Neural crest cell (in vitro differentiated cells): Measurements from ENCODE around the gene RBM44. TPM values are rescaled to one million over a fixed set of nuclear protein-coding genes. Genes with fewer than 3 reads are reported as not detected.

Experiments
- DNase-seq: peaks from one replicate; pipeline ENCODE4 v3.0.0; 2021; ENCODE audit warnings: low read depth, mixed read lengths, low spot score
- H3K27ac Mint-ChIP-seq: one replicate; pipeline ENCODE4 v1.8.0; 2021; ENCODE audit warnings: mild to moderate bottlenecking, mixed read lengths; ENCODE audit not compliant: unreplicated experiment
- H3K27me3 Mint-ChIP-seq: 2 replicates; pipeline ENCODE4 v1.8.0; 2021; ENCODE audit warnings: low read depth, mild to moderate bottlenecking, mixed read lengths
- H3K36me3 Mint-ChIP-seq: 2 replicates; pipeline ENCODE4 v1.8.0; 2021; ENCODE audit warnings: low read depth, mild to moderate bottlenecking, mixed read lengths
- H3K4me1 Mint-ChIP-seq: 2 replicates; pipeline ENCODE4 v1.8.0; 2021; ENCODE audit warnings: mixed read lengths
- H3K4me3 Mint-ChIP-seq: one replicate; pipeline ENCODE4 v1.8.0; 2021; ENCODE audit warnings: mild to moderate bottlenecking, mixed read lengths
- H3K9me3 Mint-ChIP-seq: 2 replicates; pipeline ENCODE4 v1.8.0; 2021; ENCODE audit warnings: mixed read lengths
- total RNA-seq: library from RNA; stranded (reverse); gene quantifications from 2 replicates; pipeline ENCODE4 v1.2.1, GENCODE V29; 2021
- TF ChIP-seq, protein P1 (sequence below): fragments of 200-600 bp; sonication (generic); conservative IDR thresholded peaks from 2 replicates; pipeline ENCODE4 v1.5.0; 2021; ENCODE audit warnings: antibody characterized with exemption, mild to moderate bottlenecking

RBM44 gene
- total RNA-seq, 1 donor from 2014 or later: 0.42 TPM

DNA sequence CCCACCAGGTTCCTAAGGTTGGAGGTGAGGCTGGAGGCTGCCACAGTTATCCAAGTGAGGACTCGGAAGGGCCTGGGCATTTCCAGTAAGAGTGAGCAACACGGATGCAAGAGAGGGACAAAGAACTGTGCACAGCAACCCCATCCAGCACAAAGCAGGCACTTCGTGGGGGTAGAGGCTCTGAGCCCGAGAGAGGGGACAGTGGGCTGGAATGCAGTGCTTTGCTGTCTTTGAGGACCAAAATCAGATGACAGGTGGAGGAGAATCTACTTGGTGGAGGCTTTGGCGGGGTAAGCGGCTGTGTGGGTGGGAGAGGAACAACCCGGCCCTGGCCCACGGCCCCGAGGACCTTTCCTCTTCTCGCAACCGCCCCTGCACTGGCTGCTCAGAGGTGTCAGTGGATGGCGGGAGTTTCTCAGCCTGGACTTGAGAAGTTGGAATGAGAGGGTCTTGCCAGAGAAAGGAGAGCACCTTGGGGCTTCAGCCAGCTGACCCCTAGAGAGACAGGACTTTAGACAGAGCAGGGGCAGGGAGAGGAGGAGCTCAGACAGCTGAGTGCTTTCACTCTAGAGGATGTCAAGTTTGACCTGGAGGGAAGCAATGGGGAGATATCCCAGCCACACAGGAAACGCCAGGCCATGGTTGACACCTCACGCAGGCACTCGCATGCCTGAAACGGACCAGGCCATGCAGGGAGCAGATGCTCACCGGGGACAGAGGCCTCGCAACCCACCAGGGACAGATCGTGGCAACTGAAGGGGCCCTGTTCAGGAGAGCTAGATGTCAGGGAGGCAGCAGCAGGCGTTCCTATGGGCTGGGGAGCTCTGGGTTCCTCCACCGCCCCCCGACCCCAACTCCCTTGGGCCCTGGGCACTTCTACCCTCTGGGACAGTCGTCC lies 72.4 kb downstream of the RBM44 start:
- no peak overlapping the region for H3K4me3 Mint-ChIP-seq
- no peaks in the 10 kb centered on the region for H3K36me3 Mint-ChIP-seq
- H3K27me3 Mint-ChIP-seq: no peaks in the 10 kb centered on the region
- TF ChIP-seq, protein P1, sequence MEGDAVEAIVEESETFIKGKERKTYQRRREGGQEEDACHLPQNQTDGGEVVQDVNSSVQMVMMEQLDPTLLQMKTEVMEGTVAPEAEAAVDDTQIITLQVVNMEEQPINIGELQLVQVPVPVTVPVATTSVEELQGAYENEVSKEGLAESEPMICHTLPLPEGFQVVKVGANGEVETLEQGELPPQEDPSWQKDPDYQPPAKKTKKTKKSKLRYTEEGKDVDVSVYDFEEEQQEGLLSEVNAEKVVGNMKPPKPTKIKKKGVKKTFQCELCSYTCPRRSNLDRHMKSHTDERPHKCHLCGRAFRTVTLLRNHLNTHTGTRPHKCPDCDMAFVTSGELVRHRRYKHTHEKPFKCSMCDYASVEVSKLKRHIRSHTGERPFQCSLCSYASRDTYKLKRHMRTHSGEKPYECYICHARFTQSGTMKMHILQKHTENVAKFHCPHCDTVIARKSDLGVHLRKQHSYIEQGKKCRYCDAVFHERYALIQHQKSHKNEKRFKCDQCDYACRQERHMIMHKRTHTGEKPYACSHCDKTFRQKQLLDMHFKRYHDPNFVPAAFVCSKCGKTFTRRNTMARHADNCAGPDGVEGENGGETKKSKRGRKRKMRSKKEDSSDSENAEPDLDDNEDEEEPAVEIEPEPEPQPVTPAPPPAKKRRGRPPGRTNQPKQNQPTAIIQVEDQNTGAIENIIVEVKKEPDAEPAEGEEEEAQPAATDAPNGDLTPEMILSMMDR: no peak
- no peak for DNase-seq
- peaks cover 15% of the 10 kb centered on the region for H3K4me1 Mint-ChIP-seq
- no peak overlapping the region for H3K27ac Mint-ChIP-seq
- H3K9me3 Mint-ChIP-seq: no peaks in the 10 kb centered on the region

- Mint-ChIP-seq H3K27me3 (no peaks in the 10 kb centered on the region), H3K9me3 (no peaks in the 10 kb centered on the region)
Observed at GRCh38 chr2:237872178-237872887, 73.8 kb downstream of the RBM44 start.

DNA sequence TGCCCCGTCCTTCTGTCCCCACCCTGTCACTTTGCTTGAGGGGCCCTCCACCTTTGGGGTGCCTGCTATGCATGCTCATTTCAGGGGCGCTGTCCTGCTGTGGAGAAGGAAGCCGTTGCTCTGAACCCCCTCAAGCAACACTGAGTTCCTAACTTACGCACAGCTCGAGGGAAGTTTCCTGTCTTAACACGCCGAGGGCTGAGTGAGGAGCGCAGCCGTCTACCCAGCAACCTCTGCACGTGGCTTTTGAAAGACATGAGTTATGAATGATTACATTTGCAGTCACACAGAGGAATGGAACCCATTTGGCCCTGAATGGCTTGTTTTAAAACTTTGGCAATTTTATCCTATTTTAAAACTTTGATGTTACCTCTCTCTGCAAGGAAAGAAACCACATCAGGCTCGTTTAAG lies 74.8 kb downstream of the RBM44 start:
- Mint-ChIP-seq H3K27me3 (no peaks in the 10 kb centered on the region), H3K27ac (no peak overlapping the region), H3K4me3 (no peak overlapping the region), H3K4me1 (peaks cover 9% of the 10 kb centered on the region), H3K9me3 (no peaks in the 10 kb centered on the region), H3K36me3 (no peaks in the 10 kb centered on the region)
- TF ChIP-seq, protein P1: no peak
- DNase-seq: no peak

More at GRCh38 chr2:237872178-237872887, 73.8 kb downstream of the RBM44 start:
- no peaks in the 10 kb centered on the region for H3K36me3 Mint-ChIP-seq
- H3K4me3 Mint-ChIP-seq: no peak overlapping the region
- H3K27ac Mint-ChIP-seq: no peak overlapping the region
- no peak for DNase-seq
- TF ChIP-seq, protein P1: no peak
- H3K4me1 Mint-ChIP-seq: peaks cover 9% of the 10 kb centered on the region

DNA sequence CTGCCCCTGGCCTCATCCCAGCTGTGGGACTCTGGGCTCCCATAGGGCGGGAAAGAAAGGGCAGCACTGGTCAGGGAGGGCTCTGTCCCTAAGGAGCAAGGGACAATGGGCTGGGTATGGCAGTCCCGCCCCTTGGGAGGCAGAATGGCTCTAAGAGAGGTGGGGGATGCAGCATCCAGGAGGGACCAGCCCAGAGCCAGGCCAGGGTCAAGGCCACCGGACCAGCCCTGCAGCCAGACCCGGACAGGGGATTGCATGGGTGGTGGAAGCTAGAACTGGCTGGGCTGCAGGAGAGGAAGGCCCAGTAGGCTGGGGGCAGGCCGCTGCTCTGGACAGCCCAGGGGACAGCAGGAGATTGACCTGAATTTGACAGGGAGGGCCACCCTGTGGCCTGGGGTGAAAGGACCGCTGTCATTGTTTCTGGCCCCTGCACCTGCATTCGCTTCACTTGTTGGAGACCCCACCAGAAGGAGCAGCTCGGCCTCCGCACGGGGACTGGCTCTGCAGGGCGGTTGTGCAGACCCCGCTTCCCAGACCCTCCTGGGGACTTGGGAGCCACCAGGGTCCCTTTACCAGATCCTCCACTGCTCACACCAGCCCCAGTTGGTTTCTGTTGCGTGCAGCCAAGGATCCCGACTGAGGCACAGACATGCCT lies 75.4 kb downstream of the RBM44 start:
- no peaks in the 10 kb centered on the region for H3K36me3 Mint-ChIP-seq
- H3K27ac Mint-ChIP-seq: no peak overlapping the region
- no peak overlapping the region for H3K4me3 Mint-ChIP-seq
- no peak for DNase-seq
- TF ChIP-seq, protein P1: no peak
- H3K27me3 Mint-ChIP-seq: no peaks in the 10 kb centered on the region
- H3K4me1 Mint-ChIP-seq: peaks cover 12% of the 10 kb centered on the region
- H3K9me3 Mint-ChIP-seq: no peaks in the 10 kb centered on the region

DNA sequence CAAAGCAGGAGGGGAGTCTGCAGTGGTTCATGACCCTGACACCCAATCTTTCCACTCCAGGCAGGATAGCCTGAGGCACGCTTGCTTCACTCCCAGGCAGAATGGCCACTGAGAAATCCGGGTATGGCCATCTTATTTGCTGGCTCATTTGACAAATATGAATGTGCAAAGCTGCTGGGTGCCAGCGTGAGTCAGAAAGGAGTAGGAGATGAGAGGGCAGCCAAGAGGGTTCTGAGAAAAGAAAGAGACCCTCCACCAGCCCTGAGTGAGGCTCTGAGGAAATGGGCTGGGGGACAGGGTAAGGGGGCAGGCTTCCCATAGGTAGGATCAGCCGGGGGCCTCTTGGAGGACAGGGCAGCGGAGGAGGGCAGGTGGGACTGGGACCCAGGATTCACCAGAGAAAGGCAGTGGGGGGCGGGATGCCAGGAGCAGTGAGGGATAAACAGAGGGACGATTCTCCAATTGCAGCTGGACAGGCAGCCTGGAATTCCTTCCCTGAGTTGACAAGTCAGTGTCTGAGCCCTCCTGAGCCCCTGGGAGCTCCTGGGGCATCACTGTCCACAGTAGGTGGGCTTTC lies 76.1 kb downstream of the RBM44 start:
- TF ChIP-seq, protein P1: no peak
- Mint-ChIP-seq H3K4me3 (no peak overlapping the region), H3K36me3 (no peaks in the 10 kb centered on the region), H3K4me1 (peaks cover 15% of the 10 kb centered on the region), H3K27me3 (no peaks in the 10 kb centered on the region), H3K9me3 (no peaks in the 10 kb centered on the region), H3K27ac (no peak overlapping the region)
- no peak for DNase-seq
